Endothelial cell of umbilical vein (primary cell): ENCODE data around the gene PTPDC1. TPM values are rescaled to one million over a fixed set of nuclear protein-coding genes. Genes with fewer than 3 reads are reported as not detected.

Experiments used
- BruUV-seq: library from RNA; stranded (reverse); fragments of 400-500 nt; replicated peaks from 2 replicates; lab custom pipeline; 2021; lab: Mats Ljungman, UMichigan
- CTCF ChIA-PET: fragments of 300-600, 350-600 bp; sonication (Branson Sonifier 250); formaldehyde crosslinking; loops from one replicate; lab custom pipeline; 2021; ENCODE audit warnings: antibody characterized with exemption, inconsistent platforms; lab: Charles Lee
- POLR2A ChIA-PET: fragments of 300-600, 350-600 bp; sonication (Branson Sonifier 250); formaldehyde crosslinking; loops from one replicate; lab custom pipeline; 2021; ENCODE audit warnings: antibody characterized with exemption, inconsistent platforms; lab: Charles Lee
- DNase-seq: peaks from one replicate; pipeline ENCODE4 v3.0.0-alpha.2; 2011; ENCODE audit warnings: low read depth, low spot score
- FAIRE-seq: peaks from 2 replicates; lab custom pipeline; 2011; peaks lifted over from hg19 to GRCh38; lab: Jason Lieb, UNC
- H2AFZ ChIP-seq: 2 replicates; pipeline ENCODE4 v1.6.0; 2012; ENCODE audit warnings: low read depth, low read length, control low read depth, inconsistent platforms
- H3K27ac ChIP-seq: 2 replicates; pipeline ENCODE4 v1.5.1; 2011; ENCODE audit warnings: low read depth, mild to moderate bottlenecking, control low read depth, low read length, moderate library complexity; ENCODE audit not compliant: insufficient read depth
- H3K27me3 ChIP-seq, 2 experiments: 2 replicates each; pipeline versions ENCODE4 v1.6.0 to v1.6.1; 2011; ENCODE audit warnings: low read length in 2 of 2, mixed read lengths in 1 of 2; ENCODE audit not compliant: control insufficient read depth in 2 of 2, insufficient read depth in 2 of 2
- H3K36me3 ChIP-seq, 2 experiments: 2 replicates in 1 of 2; 3 replicates in 1 of 2; pipeline ENCODE4 v1.5.1; 2011; ENCODE audit warnings: low read length in 2 of 2, mild to moderate bottlenecking in 1 of 2, moderate library complexity in 1 of 2; ENCODE audit not compliant: control insufficient read depth in 2 of 2, insufficient read depth in 2 of 2; ENCODE audit errors: extremely low read depth in 1 of 2
- H3K4me1 ChIP-seq: 3 replicates; pipeline ENCODE4 v1.5.1; 2011; ENCODE audit warnings: mild to moderate bottlenecking, low read length; ENCODE audit not compliant: control insufficient read depth, insufficient read depth; ENCODE audit errors: extremely low read depth
- H3K4me2 ChIP-seq: 2 replicates; pipeline ENCODE4 v1.6.1; 2011; ENCODE audit warnings: low read length, control low read depth, mixed read lengths; ENCODE audit not compliant: insufficient read depth
- H3K4me3 ChIP-seq, 3 experiments: fragments of 200-600 bp in 1 of 3; sonication (generic), shearing (Covaris generic) in 1 of 3; replicated peaks in 1 of 3; 2 replicates each; pipeline ENCODE4 v1.5.1; 2011 to 2016; ENCODE audit warnings: control low read depth in 3 of 3, low read length in 3 of 3, mild to moderate bottlenecking in 2 of 3, inconsistent platforms in 1 of 3, low read depth in 1 of 3, moderate library complexity in 1 of 3; ENCODE audit not compliant: insufficient read depth in 1 of 3
- H3K79me2 ChIP-seq: 2 replicates; pipeline ENCODE4 v1.6.0; 2012; ENCODE audit warnings: low read length, inconsistent platforms; ENCODE audit not compliant: control insufficient read depth, insufficient read depth
- H3K9ac ChIP-seq: replicated peaks from 2 replicates; pipeline ENCODE3; 2011; ENCODE audit warnings: low read length, control low read depth; ENCODE audit not compliant: insufficient read depth; ENCODE audit errors: extremely low read depth
- H3K9me1 ChIP-seq: replicated peaks from 3 replicates; pipeline ENCODE4 v1.6.0; 2011; ENCODE audit warnings: mild to moderate bottlenecking, low read length; ENCODE audit not compliant: control insufficient read depth, insufficient read depth; ENCODE audit errors: extremely low read depth
- H3K9me3 ChIP-seq: replicated peaks from 2 replicates; pipeline ENCODE4 v1.5.1; 2012; ENCODE audit warnings: low read length, inconsistent platforms; ENCODE audit not compliant: control insufficient read depth, insufficient read depth
- H4K20me1 ChIP-seq: replicated peaks from 2 replicates; pipeline ENCODE3; 2011; ENCODE audit warnings: mild to moderate bottlenecking, low read length; ENCODE audit not compliant: control insufficient read depth, insufficient read depth; ENCODE audit errors: extremely low read depth
- CTCF ChIP-seq, 2 donors: IDR thresholded peaks; 1 replicate in 1 of 2; 2 replicates in 1 of 2; pipeline ENCODE4 v1.5.1; 2011; ENCODE audit warnings: low read length in 2 of 2, mild to moderate bottlenecking in 2 of 2, moderate library complexity in 2 of 2, control low read depth in 1 of 2, inconsistent platforms in 1 of 2, low read depth in 1 of 2; ENCODE audit not compliant: insufficient read depth in 1 of 2; ENCODE audit errors: extremely low read depth in 1 of 2
- EZH2 ChIP-seq: IDR thresholded peaks from 2 replicates; pipeline ENCODE4 v1.6.1; 2012; ENCODE audit warnings: borderline replicate concordance, low read depth, mild to moderate bottlenecking, moderate library complexity, low read length, inconsistent platforms; ENCODE audit not compliant: severe bottlenecking
- FOS ChIP-seq: IDR thresholded peaks from 2 replicates; pipeline ENCODE4 v1.6.1; 2011; ENCODE audit warnings: mild to moderate bottlenecking, low read length, moderate library complexity, borderline replicate concordance; ENCODE audit not compliant: insufficient read depth
- GATA2 ChIP-seq: IDR thresholded peaks from 2 replicates; pipeline ENCODE4 v1.7.0; 2011; ENCODE audit warnings: low read depth, mild to moderate bottlenecking, moderate library complexity, mixed read lengths, low read length; ENCODE audit not compliant: insufficient read length, insufficient read depth
- JUN ChIP-seq: IDR thresholded peaks from 2 replicates; pipeline ENCODE4 v1.6.1; 2011; ENCODE audit warnings: borderline replicate concordance, low read depth; ENCODE audit not compliant: insufficient read length, insufficient read depth
- MAX ChIP-seq: IDR thresholded peaks from 2 replicates; pipeline ENCODE4 v1.6.1; 2011; ENCODE audit not compliant: insufficient read depth, insufficient read length
- MYC ChIP-seq: IDR thresholded peaks from one replicate; pipeline ENCODE4 v1.6.1; 2011; ENCODE audit warnings: mild to moderate bottlenecking, low read depth, low read length
- POLR2A ChIP-seq: IDR thresholded peaks from 2 replicates; pipeline ENCODE4 v1.6.1; 2012; ENCODE audit warnings: low read depth, mild to moderate bottlenecking, control low read depth, low read length
- POLR2AphosphoS5 ChIP-seq: IDR thresholded peaks from 2 replicates; pipeline ENCODE4 v1.6.1; 2012; ENCODE audit warnings: low read depth, mild to moderate bottlenecking, control low read depth, low read length, moderate library complexity; ENCODE audit not compliant: insufficient read depth
- dilution Hi-C: fragments of 300-500 bp; cut with MboI; formaldehyde crosslinking; loops from one replicate; pipeline ENCODE4 v1.15.0; 2019; ENCODE audit warnings: low sequenced_read_pairs; ENCODE audit not compliant: extremely low pct_ligation_motif_present
- intact Hi-C: fragments of 100-400 bp; cut with micrococcal nuclease; formaldehyde crosslinking; loops from one replicate; pipeline ENCODE4 v1.10.0; 2022
- polyA plus RNA-seq, 4 experiments: library from polyadenylated mRNA; depleted of rRNA in 3 of 4; stranded (reverse) in 3 of 4; unstranded in 1 of 4; fragments of >200 nt; gene quantifications; 2 replicates each; pipeline versions ENCODE4 v1.2.1 to v1.2.3, GENCODE V29; 2011 to 2012; ENCODE audit warnings: missing spikeins in 1 of 4
- total RNA-seq: library from RNA; stranded (reverse); gene quantifications from 2 replicates; pipeline ENCODE4 v1.2.3, GENCODE V29; 2021

PTPDC1 gene
- total and polyA plus RNA-seq, 2 donors (not counting 3 experiments of a cell fraction or from before 2014, with no cell fraction given) = 4.3 to 9.1 TPM

- H4K20me1 ChIP-seq = no peaks in the 10 kb centered on the region
- no peaks in the 10 kb centered on the region for H3K9me1 ChIP-seq
- dilution Hi-C loops = no loop called here
- H3K9ac ChIP-seq = peak overlapping the region; percentile 63
- H3K27me3 ChIP-seq = no peaks in the 10 kb centered on the region
- H2AFZ ChIP-seq = peak overlapping the region; percentile 27
- no peak for DNase-seq
- no peak overlapping the region for H3K4me3 ChIP-seq
- peak overlapping the region; percentile 87 for H3K27ac ChIP-seq
- no TSS peak for BruUV-seq
- no peaks in the 10 kb centered on the region for H3K79me2 ChIP-seq
- H3K4me2 ChIP-seq = peak overlapping the region; percentile 71
- H3K36me3 ChIP-seq = no peaks in the 10 kb centered on the region
- no peak for TF ChIP-seq EZH2
- TF ChIP-seq GATA2 = no peak
- no peak for TF ChIP-seq POLR2AphosphoS5
- no peak for TF ChIP-seq JUN
- no peak for TF ChIP-seq MYC
- TF ChIP-seq CTCF (IDR thresholded peaks at IDR 0.05; ENCODE audit: extremely low read depth in 1 of 2, insufficient read depth in 1 of 2, low read depth in 1 of 2, low read length in 2 of 2) = no peak
- no peak for TF ChIP-seq MAX
- TF ChIP-seq POLR2A = no peak
- TF ChIP-seq FOS = no peak
- H3K4me1 ChIP-seq = peaks cover 19% of the 10 kb centered on the region
- intact Hi-C loops = loop anchor here (1.0 kb wide), 2 partner anchors 26 to 73 kb away; no protein-coding TSS in a partner anchor
- no peaks in the 10 kb centered on the region for H3K9me3 ChIP-seq
- POLR2A ChIA-PET = no interaction called here
- no peak for FAIRE-seq
- CTCF ChIA-PET = interaction anchor here (0.6 to 2.6 kb wide), 6 partner anchors 8 to 75 kb away, joined by 3 to 9 read pairs (median 6); no protein-coding TSS in a partner anchor
These were observed 56.1 kb downstream of the PTPDC1 start for GRCh38 chr9:94140418-94140780.
